GM06990 (cell line): ENCODE measurements around the gene JAML.

Experiments
- DNase-seq: peaks from one replicate; pipeline ENCODE4 v3.0.0-alpha.2; 2011; ENCODE audit not compliant: insufficient read length; ENCODE audit errors: extremely low read depth
- H3K27me3 ChIP-seq: replicated peaks from 2 replicates; pipeline ENCODE4 v1.6.0; 2011; ENCODE audit warnings: low read length; ENCODE audit not compliant: control insufficient read depth, insufficient read depth
- H3K36me3 ChIP-seq: 2 replicates; pipeline ENCODE4 v1.5.1; 2011; ENCODE audit warnings: low read length; ENCODE audit not compliant: control insufficient read depth, insufficient read depth
- H3K4me3 ChIP-seq: replicated peaks from 2 replicates; pipeline ENCODE4 v1.5.1; 2011; ENCODE audit warnings: low read depth, mild to moderate bottlenecking, control low read depth, low read length
- CTCF ChIP-seq: IDR thresholded peaks from 2 replicates; pipeline ENCODE4 v1.5.1; 2011; ENCODE audit warnings: low read length, control low read depth, mild to moderate bottlenecking, inconsistent platforms; ENCODE audit not compliant: insufficient read depth, poor library complexity, severe bottlenecking

Gene JAML

GRCh38 chr11:118206391-118207031 is 18.3 kb downstream of the JAML start:
- no peak for TF ChIP-seq CTCF
- no peak for DNase-seq
- Histone ChIP-seq H3K4me3 (no peak overlapping the region), H3K27me3 (peaks cover 2% of the 10 kb centered on the region), H3K36me3 (no peaks in the 10 kb centered on the region)

GRCh38 chr11:118205606-118206378 is 19.0 kb downstream of the JAML start:
- no peak for DNase-seq
- H3K36me3 ChIP-seq: no peaks in the 10 kb centered on the region
- peaks cover 2% of the 10 kb centered on the region for H3K27me3 ChIP-seq
- TF ChIP-seq CTCF: no peak
- no peak overlapping the region for H3K4me3 ChIP-seq

GRCh38 chr11:118202599-118203422 is 22.0 kb downstream of the JAML start:
- Histone ChIP-seq H3K27me3 (peaks cover 2% of the 10 kb centered on the region), H3K36me3 (no peaks in the 10 kb centered on the region), H3K4me3 (no peak overlapping the region)
- no peak for TF ChIP-seq CTCF
- DNase-seq: no peak

- TF ChIP-seq CTCF: no peak
- DNase-seq: no peak
- H3K4me3 ChIP-seq: no peak overlapping the region
- H3K27me3 ChIP-seq: peaks cover 2% of the 10 kb centered on the region
- H3K36me3 ChIP-seq: no peaks in the 10 kb centered on the region
Measured at GRCh38 chr11:118201966-118202365, 22.8 kb downstream of the JAML start.

- H3K27me3 ChIP-seq: peaks cover 2% of the 10 kb centered on the region
- H3K36me3 ChIP-seq: no peaks in the 10 kb centered on the region
- no peak for TF ChIP-seq CTCF
- DNase-seq: no peak
- no peak overlapping the region for H3K4me3 ChIP-seq
Measured at GRCh38 chr11:118200901-118201680, 23.7 kb downstream of the JAML start.
